NCI-H2107 (cell line): ENCODE measurements around the gene ANKZF1.
"Not testable (repeated sequence)": the region's sequence is repeated elsewhere in the genome, so short reads cannot be mapped to it uniquely, and the experiment has no call there.

Source experiments
- DNase-seq: peaks from one replicate; lab custom pipeline; 2025; lab: John Stamatoyannopoulos, UW

ANKZF1 gene

GRCh38 chr2:219253753-219254589 is 24.4 kb downstream of the ANKZF1 start, which contains the start of gene TUBA4A:
TSS of gene TUBA4A (minus strand) at chr2:219253918. CDS start at chr2:219253858, 60 bp downstream.
- peak; percentile 38 for DNase-seq

- no peak for DNase-seq
Measured at GRCh38 chr2:219254590-219255201, 25.1 kb downstream of the ANKZF1 start.

GRCh38 chr2:219258942-219259341 is 29.3 kb downstream of the ANKZF1 start:
- DNase-seq, result not testable (repeated sequence)

- DNase-seq, result no peak
Measured at GRCh38 chr2:219261024-219261855, 31.6 kb downstream of the ANKZF1 start.

GRCh38 chr2:219266232-219266631 is 36.6 kb downstream of the ANKZF1 start:
- no peak for DNase-seq

GRCh38 chr2:219266886-219267285 is 37.3 kb downstream of the ANKZF1 start:
- DNase-seq, result no peak

- no peak for DNase-seq
Measured at GRCh38 chr2:219268294-219268693, 38.7 kb downstream of the ANKZF1 start.

- no peak for DNase-seq
Measured at GRCh38 chr2:219269362-219270054, 39.9 kb downstream of the ANKZF1 start.

- no peak for DNase-seq
Measured at GRCh38 chr2:219270055-219270372, 40.4 kb downstream of the ANKZF1 start.

- no peak for DNase-seq
Measured at GRCh38 chr2:219271021-219271420, 41.4 kb downstream of the ANKZF1 start.

GRCh38 chr2:219272356-219272755 is 42.8 kb downstream of the ANKZF1 start:
- no peak for DNase-seq

- DNase-seq, result no peak
Measured at GRCh38 chr2:219272995-219273394, 43.4 kb downstream of the ANKZF1 start.

- DNase-seq, result no peak
Measured at GRCh38 chr2:219273937-219274336, 44.3 kb downstream of the ANKZF1 start.

GRCh38 chr2:219274361-219274921 is 44.8 kb downstream of the ANKZF1 start:
- DNase-seq, result no peak

- peak; percentile 45 for DNase-seq
Measured at GRCh38 chr2:219277703-219278654, 48.4 kb downstream of the ANKZF1 start.

GRCh38 chr2:219278655-219279150 is 49.1 kb downstream of the ANKZF1 start:
- DNase-seq, result no peak

- DNase-seq, result peak; percentile 86
Measured at GRCh38 chr2:219279151-219279915, 49.7 kb downstream of the ANKZF1 start, which contains the start of gene DNAJB2. TSS of gene DNAJB2 (plus strand) at chr2:219279366. CDS start at chr2:219279834, 468 bp downstream.

GRCh38 chr2:219279916-219280516 is 50.4 kb downstream of the ANKZF1 start:
- DNase-seq, result no peak

GRCh38 chr2:219280651-219281050 is 51.0 kb downstream of the ANKZF1 start:
- no peak for DNase-seq
